Measurements from ENCODE around the gene NPIPA7.
"Not testable (repeated sequence)": the region's sequence is repeated elsewhere in the genome, so short reads cannot be mapped to it uniquely, and the experiment has no call there.

NPIPA7 gene

GRCh38 chr16:16378840-16379239 lies at the start of gene NPIPA7:
NPIPA7 (plus strand) TSS chr16:16379140; CDS start chr16:16379245, 105 bp downstream.
- in situ Hi-C loops (cut with HindIII; ENCODE audit: low sequenced_read_pairs); DNase-seq (ENCODE audit: low read depth, low spot score); H3K4me3 ChIP-seq (ENCODE audit: low read depth, low read length): not testable (repeated sequence)

GRCh38 chr16:16331466-16331865 lies 47.5 kb upstream of the NPIPA7 start:
- in situ Hi-C loops (cut with HindIII; ENCODE audit: low sequenced_read_pairs); DNase-seq (ENCODE audit: low read depth, low spot score); H3K4me3 ChIP-seq (ENCODE audit: low read depth, low read length): not testable (repeated sequence)

DNA sequence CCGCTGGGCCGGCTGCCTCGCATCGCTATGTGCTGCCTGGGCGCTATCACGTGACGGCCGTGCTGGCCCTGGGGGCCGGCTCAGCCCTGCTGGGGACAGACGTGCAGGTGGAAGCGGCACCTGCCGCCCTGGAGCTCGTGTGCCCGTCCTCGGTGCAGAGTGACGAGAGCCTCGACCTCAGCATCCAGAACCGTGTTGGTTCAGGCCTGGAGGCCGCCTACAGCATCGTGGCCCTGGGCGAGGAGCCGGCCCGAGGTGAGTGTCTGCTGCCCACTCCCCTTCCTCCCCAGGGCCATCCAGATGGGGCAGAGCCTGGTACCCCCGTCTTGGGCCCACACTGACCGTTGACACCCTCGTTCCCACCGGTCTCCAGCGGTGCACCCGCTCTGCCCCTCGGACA lies 21.4 kb upstream of the NPIPA7 start:
- H3K4me3 ChIP-seq (ENCODE audit: low read depth, low read length); DNase-seq (ENCODE audit: low read depth, low spot score); in situ Hi-C loops (cut with HindIII; ENCODE audit: low sequenced_read_pairs): not testable (repeated sequence)

- DNase-seq (ENCODE audit: low read depth, low spot score); in situ Hi-C loops (cut with HindIII; ENCODE audit: low sequenced_read_pairs); H3K4me3 ChIP-seq (ENCODE audit: low read depth, low read length): not testable (repeated sequence)
Observed at GRCh38 chr16:16358539-16359240, 20.2 kb upstream of the NPIPA7 start.

GRCh38 chr16:16363595-16363994 lies 15.3 kb upstream of the NPIPA7 start:
- DNase-seq (ENCODE audit: low read depth, low spot score); H3K4me3 ChIP-seq (ENCODE audit: low read depth, low read length); in situ Hi-C loops (cut with HindIII; ENCODE audit: low sequenced_read_pairs): not testable (repeated sequence)

GRCh38 chr16:16364100-16364499 lies 14.8 kb upstream of the NPIPA7 start:
- DNase-seq (ENCODE audit: low read depth, low spot score); H3K4me3 ChIP-seq (ENCODE audit: low read depth, low read length); in situ Hi-C loops (cut with HindIII; ENCODE audit: low sequenced_read_pairs): not testable (repeated sequence)

DNA sequence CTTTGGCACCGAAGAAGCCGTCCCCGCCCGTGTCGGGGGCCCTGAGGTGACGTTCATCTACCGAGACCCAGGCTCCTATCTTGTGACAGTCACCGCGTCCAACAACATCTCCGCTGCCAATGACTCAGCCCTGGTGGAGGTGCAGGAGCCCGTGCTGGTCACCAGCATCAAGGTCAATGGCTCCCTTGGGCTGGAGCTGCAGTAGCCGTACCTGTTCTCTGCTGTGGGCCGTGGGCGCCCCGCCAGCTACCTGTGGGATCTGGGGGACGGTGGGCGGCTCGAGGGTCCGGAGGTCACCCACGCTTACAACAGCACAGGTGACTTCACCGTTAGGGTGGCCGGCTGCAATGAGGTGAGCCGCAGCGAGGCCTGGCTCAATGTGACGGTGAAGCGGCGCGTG lies 14.2 kb upstream of the NPIPA7 start:
- in situ Hi-C loops (cut with HindIII; ENCODE audit: low sequenced_read_pairs) = not testable (repeated sequence)

DNA sequence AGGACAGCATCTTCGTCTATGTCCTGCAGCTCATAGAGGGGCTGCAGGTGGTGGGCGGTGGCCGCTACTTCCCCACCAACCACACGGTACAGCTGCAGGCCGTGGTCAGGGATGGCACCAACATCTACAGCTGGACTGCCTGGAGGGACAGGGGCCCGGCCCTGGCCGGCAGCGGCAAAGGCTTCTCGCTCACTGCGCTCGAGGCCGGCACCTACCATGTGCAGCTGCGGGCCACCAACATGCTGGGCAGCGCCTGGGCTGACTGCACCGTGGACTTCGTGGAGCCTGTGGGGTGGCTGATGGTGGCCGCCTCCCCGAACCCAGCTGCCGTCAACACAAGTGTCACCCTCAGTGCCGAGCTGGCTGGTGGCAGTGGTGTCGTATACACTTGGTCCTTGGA lies 13.6 kb upstream of the NPIPA7 start:
- in situ Hi-C loops (cut with HindIII; ENCODE audit: low sequenced_read_pairs); DNase-seq (ENCODE audit: low read depth, low spot score); H3K4me3 ChIP-seq (ENCODE audit: low read depth, low read length): not testable (repeated sequence)

More for the DNA sequence above, 14.2 kb upstream of the NPIPA7 start:
- not testable (repeated sequence) for DNase-seq (ENCODE audit: low read depth, low spot score); H3K4me3 ChIP-seq (ENCODE audit: low read depth, low read length)

GRCh38 chr16:16365851-16366250 lies 13.1 kb upstream of the NPIPA7 start:
- H3K4me3 ChIP-seq (ENCODE audit: low read depth, low read length); DNase-seq (ENCODE audit: low read depth, low spot score); in situ Hi-C loops (cut with HindIII; ENCODE audit: low sequenced_read_pairs): not testable (repeated sequence)

DNA sequence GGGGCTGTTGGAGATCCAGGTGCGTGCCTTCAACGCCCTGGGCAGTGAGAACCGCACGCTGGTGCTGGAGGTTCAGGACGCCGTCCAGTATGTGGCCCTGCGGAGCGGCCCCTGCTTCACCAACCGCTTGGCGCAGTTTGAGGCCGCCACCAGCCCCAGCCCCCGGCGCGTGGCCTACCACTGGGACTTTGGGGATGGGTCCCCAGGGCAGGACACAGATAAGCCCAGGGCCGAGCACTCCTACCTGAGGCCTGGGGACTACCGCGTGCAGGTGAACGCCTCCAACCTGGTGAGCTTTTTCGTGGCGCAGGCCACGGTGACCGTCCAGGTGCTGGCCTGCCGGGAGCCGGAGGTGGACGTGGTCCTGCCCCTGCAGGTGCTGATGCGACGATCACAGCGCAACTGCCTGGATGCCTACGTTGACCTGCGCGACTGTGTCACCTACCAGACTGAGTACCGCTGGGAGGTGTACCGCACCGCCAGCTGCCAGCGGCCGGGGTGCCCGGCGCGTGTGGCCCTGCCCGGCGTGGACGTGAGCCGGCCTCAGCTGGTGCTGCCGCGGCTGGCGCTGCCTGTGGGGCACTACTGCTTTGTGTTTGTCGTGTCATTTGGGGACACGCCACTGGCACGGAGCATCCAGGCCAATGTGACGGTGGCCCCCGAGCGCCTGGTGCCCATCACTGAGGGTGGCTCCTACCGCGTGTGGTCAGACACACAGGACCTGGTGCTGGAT lies 12.2 kb upstream of the NPIPA7 start:
- DNase-seq (ENCODE audit: low read depth, low spot score); H3K4me3 ChIP-seq (ENCODE audit: low read depth, low read length); in situ Hi-C loops (cut with HindIII; ENCODE audit: low sequenced_read_pairs): not testable (repeated sequence)

- in situ Hi-C loops (cut with HindIII; ENCODE audit: low sequenced_read_pairs); DNase-seq (ENCODE audit: low read depth, low spot score); H3K4me3 ChIP-seq (ENCODE audit: low read depth, low read length): not testable (repeated sequence)
Observed at GRCh38 chr16:16367285-16367628, 11.7 kb upstream of the NPIPA7 start.

DNA sequence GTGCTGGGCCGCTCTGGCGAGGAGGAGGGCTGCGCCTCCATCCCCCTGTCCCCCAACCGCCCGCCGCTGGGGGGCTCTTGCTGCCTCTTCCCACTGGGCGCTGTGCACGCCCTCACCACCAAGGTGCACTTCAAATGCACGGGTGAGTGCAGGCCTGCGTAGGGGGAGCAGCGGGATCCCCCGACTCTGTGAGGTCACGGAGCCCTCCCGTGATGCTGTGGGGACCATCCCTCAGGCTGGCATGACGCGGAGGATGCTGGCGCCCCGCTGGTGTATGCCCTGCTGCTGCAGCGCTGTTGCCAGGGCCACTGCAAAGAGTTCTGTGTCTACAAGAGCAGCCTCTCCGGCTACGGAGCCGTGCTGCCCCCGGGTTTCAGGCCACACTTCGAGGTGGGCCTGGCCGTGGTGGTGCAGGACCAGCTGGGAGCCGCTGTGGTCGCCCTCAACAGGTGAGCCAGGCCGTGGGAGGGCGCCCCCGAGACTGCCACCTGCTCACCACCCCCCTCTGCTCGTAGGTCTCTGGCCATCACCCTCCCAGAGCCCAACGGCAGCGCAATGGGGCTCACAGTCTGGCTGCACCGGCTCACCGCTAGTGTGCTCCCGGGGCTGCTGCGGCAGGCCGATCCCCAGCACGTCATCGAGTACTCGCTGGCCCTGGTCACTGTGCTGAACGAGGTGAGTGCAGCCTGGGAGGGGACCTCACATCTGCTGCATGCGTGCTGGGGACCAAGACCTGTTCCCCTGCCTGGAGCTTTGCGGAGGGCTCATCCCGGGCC lies 9.7 kb upstream of the NPIPA7 start:
- H3K4me3 ChIP-seq (ENCODE audit: low read depth, low read length); in situ Hi-C loops (cut with HindIII; ENCODE audit: low sequenced_read_pairs); DNase-seq (ENCODE audit: low read depth, low spot score): not testable (repeated sequence)

- H3K4me3 ChIP-seq (ENCODE audit: low read depth, low read length); DNase-seq (ENCODE audit: low read depth, low spot score); in situ Hi-C loops (cut with HindIII; ENCODE audit: low sequenced_read_pairs): not testable (repeated sequence)
Observed at GRCh38 chr16:16371136-16371735, 7.7 kb upstream of the NPIPA7 start.

GRCh38 chr16:16374192-16374591 lies 4.7 kb upstream of the NPIPA7 start:
- DNase-seq (ENCODE audit: low read depth, low spot score); in situ Hi-C loops (cut with HindIII; ENCODE audit: low sequenced_read_pairs); H3K4me3 ChIP-seq (ENCODE audit: low read depth, low read length): not testable (repeated sequence)

DNA sequence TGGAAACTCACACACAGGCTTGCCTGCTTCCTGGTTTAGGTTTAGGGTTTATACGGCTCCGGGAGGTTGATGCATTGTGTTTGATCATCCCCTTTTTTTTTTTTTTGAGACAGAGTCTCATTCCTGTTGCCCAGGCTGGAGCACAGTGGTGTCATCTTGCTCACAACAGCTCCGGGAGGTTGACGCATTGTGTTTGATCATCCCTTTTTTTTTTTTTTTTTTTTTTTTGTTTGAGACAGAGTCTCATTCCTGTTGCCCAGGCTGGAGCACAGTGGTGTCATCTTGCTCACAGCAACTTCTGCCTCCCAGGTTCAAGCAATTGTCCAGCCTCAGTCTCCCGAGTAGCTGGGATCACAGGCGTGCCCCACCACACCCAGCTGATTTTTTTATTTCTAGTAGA lies 20.7 kb downstream of the NPIPA7 start:
- H3K4me3 ChIP-seq (ENCODE audit: low read depth, low read length); in situ Hi-C loops (cut with HindIII; ENCODE audit: low sequenced_read_pairs); DNase-seq (ENCODE audit: low read depth, low spot score): not testable (repeated sequence)

GRCh38 chr16:16402333-16402732 lies 23.4 kb downstream of the NPIPA7 start:
- H3K4me3 ChIP-seq (ENCODE audit: low read depth, low read length); DNase-seq (ENCODE audit: low read depth, low spot score); in situ Hi-C loops (cut with HindIII; ENCODE audit: low sequenced_read_pairs): not testable (repeated sequence)

- in situ Hi-C loops (cut with HindIII; ENCODE audit: low sequenced_read_pairs); H3K4me3 ChIP-seq (ENCODE audit: low read depth, low read length); DNase-seq (ENCODE audit: low read depth, low spot score): not testable (repeated sequence)
Observed at GRCh38 chr16:16404283-16404682, 25.3 kb downstream of the NPIPA7 start.

Data from astrocyte of the spinal cord (primary cell).